Amniotic epithelial cell (primary cell): Measurements from ENCODE around the gene DYRK1B.
"Not testable (repeated sequence)": the region's sequence is repeated elsewhere in the genome, so short reads cannot be mapped to it uniquely, and the experiment has no call there.

Source experiments
- DNase-seq: peaks from one replicate; pipeline ENCODE4 v3.0.0-alpha.2; 2010; ENCODE audit warnings: low read depth

Gene DYRK1B

GRCh38 chr19:39833464-39834286 lies at the start of gene DYRK1B:
DYRK1B (minus strand) TSS chr19:39834162; CDS start chr19:39831867, 2,295 bp downstream.
- peak; percentile 95 for DNase-seq

DNA sequence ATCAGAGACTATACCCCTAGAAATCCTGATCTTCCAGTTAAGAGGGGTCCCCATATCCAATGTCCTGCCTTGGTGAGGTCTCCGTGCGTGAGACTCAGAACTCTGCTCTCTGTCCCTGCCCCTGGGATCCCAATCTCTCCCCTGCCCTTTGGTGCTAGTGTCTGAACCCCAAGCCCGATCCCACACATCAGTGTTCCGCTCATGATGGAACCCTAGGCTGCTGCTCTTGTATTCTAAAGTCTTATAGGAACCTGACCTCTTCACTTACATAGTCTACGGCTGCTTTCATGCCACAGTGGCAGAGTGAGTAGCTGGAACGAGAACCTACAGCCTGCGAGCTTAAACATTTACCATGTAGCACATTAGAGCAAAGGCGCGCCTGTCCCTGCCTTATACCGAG lies 48.7 kb upstream of the DYRK1B start:
- DNase-seq, result not testable (repeated sequence)

GRCh38 chr19:39881495-39882110 lies 47.6 kb upstream of the DYRK1B start:
- not testable (repeated sequence) for DNase-seq

GRCh38 chr19:39880241-39880640 lies 46.3 kb upstream of the DYRK1B start:
- not testable (repeated sequence) for DNase-seq

DNA sequence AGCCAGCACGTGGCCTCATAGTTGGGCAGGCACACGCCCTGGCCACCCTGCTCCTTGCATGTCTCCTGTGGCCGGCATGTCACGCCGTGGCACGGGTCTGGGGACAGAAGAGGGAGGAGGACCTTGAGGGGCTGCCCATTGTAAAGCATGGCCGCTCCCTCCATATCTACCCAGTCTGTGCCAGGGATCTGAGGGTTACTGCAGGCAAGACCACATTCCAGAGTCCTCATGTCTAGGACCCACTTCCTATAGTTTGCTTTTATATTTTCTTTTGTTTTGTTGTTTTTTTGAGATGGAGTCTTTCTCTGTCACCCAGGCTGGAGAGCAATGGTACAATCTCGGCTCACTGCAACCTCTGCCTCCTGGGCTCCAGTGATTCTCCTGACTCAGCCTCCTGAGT lies 45.8 kb upstream of the DYRK1B start:
- DNase-seq, result not testable (repeated sequence)

DNA sequence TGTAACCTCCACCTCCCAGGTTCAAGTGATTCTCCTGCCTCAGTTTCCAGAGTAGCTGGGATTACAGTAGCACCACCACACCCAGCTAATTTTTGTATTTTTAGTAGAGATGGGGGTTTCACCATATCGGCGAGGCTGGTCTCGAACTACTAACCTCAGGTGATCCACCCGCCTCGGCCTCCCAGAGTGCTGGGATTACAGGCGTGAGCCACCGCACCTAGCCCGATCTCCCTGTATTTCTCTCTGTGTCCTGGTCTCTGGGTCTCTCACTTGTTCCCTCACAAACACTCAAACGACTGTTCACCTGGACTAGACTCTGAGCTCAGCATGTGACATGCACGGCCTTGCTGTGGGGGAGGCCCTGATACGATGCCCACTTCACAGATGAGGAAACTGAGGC lies 44.9 kb upstream of the DYRK1B start:
- DNase-seq, result not testable (repeated sequence)

DNA sequence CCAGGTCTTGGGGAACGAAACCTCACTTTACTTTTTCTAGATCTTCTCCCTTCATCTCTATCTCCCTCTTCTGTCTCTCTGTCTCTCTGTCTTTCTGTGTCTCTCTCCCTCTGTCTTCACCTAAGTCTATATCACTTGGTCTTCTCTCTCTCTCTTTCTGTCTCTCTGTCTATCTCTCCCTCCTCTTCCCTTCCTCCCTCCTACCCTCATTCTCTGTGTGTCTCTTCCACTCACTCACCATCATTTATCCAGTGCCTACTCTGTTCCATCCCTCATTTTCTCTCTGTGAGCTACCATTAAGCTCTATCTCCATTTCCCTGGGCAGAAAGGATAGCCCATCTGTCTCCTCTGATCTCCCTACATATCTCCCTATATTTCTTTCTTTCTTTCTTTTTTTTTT lies 44.4 kb upstream of the DYRK1B start:
- DNase-seq, result no peak

DNA sequence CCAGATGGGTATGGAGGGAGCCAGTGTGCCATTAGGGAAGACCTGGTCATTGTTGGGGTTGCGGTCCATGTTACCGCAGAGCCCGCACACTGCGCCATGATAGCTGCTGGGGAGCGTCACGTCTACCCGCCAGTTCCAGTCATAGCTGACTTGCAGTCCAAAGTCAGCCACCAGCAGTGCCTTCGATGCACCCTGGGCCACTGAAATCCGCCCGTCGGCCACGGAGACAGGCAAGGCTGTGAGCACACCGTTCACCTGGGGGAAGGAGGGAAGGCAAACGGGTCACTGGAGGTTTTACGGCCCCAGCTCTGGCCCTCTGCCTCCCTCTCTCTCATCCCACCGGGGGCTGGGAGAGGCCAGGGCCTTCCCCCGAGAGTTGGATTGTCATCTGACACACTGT lies 44.0 kb upstream of the DYRK1B start:
- not testable (repeated sequence) for DNase-seq

DNA sequence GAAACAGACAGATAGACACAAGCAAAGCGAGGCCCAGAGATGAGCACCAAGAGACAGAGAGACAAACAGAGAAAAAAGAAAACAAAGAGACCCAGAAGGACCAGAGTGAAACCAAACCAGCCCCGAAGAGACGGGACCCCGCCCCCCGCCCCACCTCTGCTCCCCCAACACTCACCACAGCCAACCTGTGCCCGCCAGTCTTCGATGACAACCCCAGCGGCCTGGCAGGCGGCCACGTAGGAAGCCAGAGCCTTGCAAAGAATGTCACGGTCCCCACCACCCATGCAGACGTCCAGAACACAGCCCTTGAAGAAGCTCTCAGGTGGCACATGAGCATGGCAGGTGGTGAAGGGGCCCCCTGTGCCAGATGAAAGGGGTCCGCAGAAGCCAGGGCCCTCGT lies 43.5 kb upstream of the DYRK1B start:
- not testable (repeated sequence) for DNase-seq

DNA sequence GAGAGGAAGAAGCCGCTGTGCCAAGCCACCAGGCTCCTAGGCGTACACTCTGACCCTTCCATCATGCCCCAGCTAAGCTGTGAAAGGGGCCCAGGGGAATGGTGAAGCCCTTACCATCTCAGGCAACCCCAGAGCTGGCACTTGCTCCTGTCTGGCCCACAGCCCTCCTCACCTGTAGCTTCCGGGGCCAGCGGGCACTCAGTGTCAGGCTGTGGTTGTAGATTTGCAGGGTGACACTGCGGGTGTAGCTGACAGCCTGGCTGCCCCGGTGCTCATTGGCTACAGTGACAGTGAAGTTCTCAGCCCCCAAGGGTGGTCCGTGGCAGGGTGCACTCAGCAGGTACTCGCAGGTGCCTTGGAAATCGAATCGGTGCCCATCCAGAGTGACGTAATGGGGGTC lies 42.5 kb upstream of the DYRK1B start:
- not testable (repeated sequence) for DNase-seq

GRCh38 chr19:39875401-39875864 lies 41.5 kb upstream of the DYRK1B start:
- not testable (repeated sequence) for DNase-seq

DNA sequence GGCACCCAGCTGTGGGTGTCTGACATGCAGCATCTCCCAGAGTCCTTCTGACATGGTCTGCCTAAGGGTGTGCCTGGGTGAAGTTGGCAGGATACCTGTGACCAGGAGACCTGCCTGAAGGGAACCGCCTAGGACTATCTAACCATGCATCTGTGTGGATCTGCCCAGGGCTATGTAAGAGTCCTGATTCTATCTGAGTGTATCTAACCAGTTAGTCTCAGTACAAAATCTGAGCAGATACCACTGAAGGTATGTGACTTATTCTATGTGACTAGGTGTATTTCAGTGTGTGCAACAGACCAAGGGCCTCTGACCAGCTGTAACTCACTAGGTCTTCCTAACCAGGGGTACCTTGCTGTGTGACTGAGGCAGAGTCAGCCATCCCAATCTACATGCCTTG lies 40.4 kb upstream of the DYRK1B start:
- no peak for DNase-seq

DNA sequence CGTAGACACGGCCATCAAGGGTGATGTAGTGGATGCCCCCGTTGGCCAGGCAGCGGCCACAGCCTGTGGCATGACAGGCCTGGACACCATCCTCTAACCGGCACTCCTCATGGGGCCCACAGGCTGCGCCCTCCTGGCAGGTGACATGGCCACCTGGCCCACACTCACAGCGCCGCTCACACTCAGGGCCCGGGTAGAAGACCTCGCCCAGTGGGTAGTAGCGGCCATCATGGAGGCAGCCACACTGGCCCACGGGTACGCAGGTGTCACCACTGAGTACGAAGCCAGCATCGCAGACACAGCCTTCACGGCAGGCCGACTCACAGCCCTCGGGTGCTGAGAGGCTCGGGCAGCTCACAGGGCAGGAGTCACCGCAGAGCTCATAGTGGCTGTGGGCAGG lies 39.4 kb upstream of the DYRK1B start:
- DNase-seq, result no peak

GRCh38 chr19:39871886-39872866 lies 38.2 kb upstream of the DYRK1B start:
- DNase-seq, result no peak

DNA sequence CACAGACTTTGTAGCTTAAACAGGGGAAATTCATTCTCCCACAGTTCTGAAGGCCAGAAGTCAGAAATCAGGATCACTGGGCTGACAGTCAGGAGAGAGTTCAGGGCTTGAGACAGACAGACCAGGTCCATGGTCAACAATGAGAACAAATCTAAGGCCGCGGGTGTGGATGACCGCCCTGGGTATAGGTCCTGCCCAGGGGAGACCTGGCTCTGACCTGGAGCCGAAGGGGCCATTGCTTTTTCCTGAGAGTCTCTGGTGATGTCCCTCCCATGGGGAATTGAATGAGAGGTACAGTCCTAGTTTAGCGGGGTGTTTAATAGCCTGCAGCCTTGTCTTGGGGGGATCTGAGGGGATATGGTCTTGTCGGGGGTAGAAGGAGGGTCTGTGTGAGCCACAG lies 37.4 kb upstream of the DYRK1B start:
- DNase-seq, result no peak

- no peak for DNase-seq
Measured at GRCh38 chr19:39870171-39870971, 36.4 kb upstream of the DYRK1B start.

GRCh38 chr19:39867952-39868351 lies 34.0 kb upstream of the DYRK1B start:
- DNase-seq, result no peak

DNA sequence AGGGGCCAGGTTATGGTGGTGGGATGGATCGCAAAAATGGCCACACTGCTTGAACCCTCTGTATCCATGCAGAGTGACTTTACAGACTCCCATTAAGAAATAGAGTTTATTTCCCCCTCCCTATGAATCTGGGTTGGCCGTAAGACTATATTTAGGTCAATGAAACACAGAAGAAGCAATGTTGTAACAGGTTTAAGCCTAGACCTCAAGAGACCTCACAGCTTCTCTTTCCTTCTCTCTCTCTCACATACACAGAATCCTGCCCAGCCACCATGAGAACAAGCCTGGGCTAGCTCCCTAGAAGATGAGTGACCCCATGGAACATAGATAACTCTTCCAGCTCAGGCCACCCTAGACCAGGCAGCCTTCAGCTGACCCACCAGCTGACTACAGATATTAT lies 33.2 kb upstream of the DYRK1B start:
- DNase-seq, result no peak

DNA sequence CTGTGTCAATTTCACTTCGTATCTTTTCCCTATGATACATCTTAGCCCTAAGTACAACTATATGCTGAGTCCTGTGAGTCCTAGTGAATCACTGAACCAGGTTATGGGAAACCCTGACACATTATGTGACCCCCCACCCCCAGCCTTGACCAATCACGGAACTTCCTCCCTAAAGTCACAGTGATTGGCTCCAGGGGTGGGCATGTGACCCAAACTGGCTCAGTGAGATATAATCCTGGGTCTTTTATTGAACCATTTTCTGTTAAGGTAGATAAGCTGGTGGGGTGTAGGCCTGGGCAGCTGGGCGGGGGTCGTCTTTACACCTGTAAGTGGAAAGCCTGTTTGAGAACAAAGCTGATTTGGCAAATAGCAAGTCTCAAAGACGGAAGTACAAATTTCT lies 32.0 kb upstream of the DYRK1B start:
- DNase-seq, result no peak

GRCh38 chr19:39865186-39865585 lies 31.2 kb upstream of the DYRK1B start:
- DNase-seq, result no peak

DNA sequence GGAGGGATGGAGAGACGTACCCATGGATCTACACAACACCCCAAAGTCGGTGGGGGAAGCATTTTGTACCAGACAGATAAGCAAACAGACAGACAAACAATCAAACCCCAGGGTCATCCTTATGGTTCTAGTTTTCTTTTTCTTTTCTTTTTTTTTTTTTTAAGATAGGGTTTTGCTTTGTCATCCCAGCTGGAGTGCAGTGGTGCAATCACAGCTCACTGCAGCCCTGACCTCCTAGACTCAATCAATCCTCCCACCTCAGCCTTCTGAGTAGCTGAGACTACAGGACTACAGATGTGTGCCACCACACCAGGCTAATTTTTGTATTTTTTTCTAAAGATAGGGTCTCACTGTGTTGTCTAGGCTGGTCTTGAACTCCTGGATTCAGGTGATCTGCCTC lies 30.2 kb upstream of the DYRK1B start:
- no peak for DNase-seq
